GM21576 (cell line): Measurements from ENCODE around the gene LIPA.
"Not testable (repeated sequence)": the region's sequence is repeated elsewhere in the genome, so short reads cannot be mapped to it uniquely, and the experiment has no call there.

Experiments
- ATAC-seq: cut with Tn5 transposase; IDR thresholded peaks from one replicate; pipeline ENCODE4 v1.9.1; 2021; ENCODE audit warnings: mild to moderate bottlenecking, moderate library complexity; ENCODE audit not compliant: unreplicated experiment

LIPA gene

DNA sequence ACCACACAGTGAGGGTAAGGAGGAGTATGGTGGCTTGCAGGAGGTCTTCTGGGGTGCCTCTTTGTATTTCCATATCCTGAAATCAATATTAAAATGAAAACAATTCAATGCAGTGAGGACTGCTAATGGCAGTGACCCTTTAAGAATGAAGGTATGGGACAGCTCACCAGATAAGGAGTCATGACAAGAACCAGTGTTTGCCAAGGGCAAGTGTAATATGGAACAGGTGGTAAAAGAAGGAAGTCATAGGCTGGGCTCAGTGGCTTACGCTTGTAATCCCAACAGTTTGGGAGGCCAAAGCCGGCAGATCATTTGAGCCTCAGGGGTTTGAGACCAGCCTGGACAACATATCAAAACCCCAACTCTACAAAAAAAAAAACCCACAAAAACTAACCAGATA is 20.0 kb upstream of the LIPA start:
- no peak for ATAC-seq

DNA sequence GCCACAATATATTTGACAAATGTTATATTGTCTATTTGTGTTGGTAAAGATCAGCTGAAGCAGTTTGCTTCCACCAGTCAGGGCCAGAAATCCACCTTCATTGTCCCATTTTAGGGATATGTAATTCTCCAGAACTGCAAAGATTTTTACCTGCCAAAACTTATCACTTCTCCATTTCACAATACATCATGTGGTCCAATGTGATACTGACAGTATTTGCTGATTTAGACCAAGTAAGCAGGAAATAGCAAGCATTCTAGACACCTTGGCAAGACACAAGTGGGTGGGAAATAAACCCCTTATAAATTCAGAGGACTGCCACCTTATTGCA is 18.5 kb upstream of the LIPA start:
- no peak for ATAC-seq

DNA sequence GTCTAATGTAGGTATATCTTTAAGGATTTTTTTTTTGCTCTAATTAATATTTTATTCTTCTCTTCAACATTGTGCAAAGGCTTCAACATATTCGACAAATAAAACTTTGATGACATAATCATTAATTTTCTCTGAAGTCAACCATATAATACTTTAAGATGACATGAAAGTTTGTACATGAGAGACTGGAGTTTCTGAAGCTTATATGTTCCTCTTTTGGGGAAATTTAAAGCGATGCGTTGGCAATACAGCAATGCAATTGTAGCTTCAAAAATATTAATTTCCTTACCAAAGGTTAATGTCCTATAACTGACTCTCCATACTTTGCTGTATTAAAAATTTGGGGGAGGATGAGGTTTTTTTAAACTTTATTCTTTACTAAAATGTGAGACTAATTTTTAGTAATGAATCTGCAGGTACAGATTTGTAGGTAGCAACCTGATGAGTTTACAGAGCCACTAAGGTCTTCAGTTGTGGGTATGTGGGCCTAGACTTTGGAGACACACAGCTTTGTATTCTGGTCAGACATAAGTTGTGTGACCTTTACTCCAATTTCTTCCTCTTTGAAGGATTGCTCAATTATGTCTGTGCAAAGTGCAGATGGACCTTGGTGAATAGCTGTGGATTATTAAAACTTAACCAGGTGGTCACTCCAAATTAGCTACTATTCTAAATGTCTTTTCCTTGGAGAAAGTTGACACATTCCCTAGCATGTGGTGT is 18.0 kb upstream of the LIPA start:
- ATAC-seq: no peak

DNA sequence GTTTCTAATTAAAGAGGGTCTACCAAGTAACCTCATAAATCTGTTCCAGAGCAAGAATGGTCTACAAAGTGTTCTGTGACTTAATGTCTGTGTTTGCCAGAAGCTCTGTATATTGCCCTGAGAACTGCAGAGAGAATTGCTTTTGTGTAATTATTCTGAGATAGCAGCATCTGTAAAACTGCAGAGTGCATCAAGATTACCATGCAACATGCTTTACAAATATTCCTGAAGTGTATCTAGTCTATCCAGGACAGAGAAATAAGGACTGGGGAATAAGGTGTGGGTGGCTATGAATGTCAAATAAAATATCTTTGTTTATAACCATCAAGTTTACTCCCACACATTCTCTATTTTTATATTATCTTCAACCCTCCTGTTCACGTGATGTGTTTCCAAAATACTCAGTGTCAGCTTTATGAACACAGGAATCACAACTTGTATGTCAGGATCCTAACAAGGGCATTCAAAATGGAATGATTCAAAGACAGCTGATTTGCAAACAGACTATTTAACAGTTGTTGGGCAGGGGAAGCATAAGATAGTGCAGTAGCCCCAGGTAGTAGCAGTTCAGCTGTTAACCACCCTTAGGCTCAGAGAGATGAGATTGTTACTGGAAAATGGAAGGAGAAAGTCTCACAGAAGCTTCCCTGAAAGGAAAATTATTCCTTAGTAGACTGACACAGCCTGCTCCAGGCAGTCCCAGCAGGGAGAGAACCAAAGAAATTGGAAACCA is 15.3 kb upstream of the LIPA start:
- ATAC-seq: no peak

DNA sequence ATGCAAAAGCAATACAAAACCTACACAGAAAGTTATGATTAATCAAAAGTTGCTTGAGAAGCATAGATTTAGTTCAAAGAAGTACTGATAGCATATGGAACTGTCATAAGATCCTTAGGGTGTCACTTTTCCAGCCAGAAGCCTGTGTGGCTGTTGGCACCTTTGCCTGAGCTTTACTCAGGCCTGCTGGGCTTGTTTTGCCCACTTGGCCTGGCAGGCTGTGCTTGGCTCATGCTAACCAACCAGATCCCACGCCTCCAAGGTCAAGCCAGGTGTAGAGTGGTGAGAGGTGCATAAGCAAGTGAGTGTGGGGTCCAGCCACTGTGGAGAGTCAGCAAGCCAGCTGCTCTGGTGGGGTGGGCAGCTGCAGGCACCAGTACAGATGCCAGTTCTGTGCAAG is 12.0 kb upstream of the LIPA start:
- ATAC-seq: no peak

DNA sequence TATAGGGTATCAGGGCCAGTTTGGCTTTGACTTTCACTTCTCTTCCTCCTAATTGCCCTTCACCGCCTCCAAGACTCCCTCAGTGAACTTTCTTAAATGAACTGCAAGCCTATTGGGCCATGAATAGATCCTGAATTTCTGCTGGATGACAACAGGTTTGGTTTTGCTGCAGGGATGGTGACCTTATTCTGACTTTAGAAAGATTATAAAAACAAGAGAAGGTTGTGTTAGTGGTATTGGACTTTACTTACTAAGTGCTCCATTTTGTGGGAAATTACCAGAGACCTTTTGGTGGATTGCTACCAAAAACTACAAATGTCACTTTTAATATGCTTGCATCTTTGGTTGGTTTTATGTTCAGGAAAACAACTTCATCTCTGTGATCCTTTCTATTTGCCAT is 11.5 kb upstream of the LIPA start:
- ATAC-seq: no peak

DNA sequence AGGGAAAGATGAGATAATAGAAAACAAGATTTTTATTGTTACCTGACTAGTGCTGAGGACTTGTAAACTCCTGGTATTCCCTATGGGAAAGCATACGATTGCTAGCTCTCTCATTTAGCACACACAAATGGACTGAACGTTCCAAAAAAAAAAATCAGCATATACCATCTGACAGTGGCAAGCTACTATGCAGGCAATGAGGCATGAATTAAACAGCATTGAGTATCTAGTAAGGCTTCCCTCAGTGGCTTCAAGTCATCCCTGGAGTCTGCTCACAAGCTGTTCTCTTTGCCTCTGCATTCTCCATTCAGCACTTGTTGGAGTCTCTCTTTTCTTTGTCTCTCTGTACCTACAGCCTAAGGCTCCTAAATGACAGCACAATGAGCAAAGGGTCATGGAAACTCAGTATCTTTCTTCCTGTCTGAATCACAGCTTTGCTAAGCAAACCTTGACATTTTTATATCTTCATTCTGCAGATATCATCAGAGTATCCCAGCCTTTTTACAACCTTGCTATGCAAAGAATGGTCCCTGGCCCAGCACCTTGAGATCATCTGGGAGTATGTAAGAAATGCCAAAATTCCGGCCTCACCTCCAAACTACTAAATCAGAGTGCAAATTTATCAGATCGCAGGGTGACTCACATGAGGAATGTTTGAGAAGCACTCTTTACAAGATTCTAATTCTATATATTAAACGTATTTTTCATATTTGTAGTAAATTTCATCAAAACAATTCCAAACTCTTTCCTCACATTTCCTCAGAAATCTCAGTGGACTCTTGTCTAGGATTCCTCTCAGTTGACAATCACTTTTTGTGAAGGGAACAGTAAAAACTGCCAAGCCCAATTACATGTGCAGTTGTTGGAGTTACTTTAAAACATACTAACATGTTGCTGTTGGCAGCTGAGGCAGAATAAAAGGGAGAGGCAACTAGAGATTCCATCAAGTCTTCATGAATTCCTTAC is 10.8 kb upstream of the LIPA start:
- no peak for ATAC-seq

DNA sequence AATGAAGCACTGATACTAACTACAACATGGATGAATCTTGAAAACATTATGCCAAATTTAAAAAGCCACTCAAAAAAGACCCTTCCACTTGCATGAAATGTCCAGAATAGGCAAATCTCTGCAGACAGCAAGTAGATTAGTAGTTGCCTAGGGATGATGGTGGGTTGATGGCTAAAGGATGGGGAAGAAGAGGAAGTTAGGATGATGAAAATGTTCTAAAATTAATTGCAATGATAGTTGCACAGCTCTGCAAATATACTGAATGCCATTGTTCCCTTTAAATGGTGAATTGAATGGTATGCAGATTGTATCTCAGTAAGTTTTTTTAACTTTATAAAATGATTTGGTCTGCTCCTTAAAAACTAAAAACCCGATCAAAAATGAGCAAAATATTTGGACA is 7.3 kb upstream of the LIPA start:
- ATAC-seq: no peak

DNA sequence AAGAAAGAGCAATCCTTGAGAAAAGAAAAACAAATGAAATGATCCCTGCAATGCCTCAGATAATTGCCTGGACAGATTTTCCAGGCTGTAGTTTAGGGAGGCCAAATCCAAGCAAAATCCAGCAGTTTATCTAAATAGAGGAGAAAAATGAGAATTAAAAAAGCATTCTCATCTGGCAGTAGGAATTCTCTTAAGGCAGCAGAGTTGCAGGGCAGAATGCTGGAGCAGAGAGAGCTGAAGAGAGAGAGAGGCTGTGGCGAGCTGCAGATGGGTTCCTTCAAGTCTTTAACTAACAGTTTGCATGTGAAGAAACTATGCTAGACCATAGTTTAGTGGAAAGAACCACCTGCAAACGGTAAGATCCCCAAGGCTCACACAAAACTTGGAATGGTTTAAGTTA is 6.0 kb upstream of the LIPA start:
- ATAC-seq: no peak

DNA sequence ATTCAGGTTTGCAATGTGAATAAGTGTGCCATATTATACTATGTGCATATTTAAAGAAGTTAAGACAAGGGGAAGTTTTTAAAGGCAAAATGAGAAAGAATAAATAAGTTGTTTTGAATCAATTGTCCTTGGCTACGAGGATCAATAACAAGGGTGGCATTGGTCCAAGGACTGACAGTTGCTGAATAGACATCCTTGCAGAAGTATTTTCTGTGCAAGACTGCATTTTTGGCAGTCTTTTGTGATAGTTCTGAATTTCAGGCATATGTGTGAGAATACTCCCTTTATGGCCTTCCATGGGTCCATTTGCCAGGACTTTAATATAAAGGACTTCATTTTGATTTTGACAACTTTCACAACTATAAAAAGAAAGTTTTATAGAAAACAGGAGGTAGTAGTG is 5.4 kb upstream of the LIPA start:
- no peak for ATAC-seq

DNA sequence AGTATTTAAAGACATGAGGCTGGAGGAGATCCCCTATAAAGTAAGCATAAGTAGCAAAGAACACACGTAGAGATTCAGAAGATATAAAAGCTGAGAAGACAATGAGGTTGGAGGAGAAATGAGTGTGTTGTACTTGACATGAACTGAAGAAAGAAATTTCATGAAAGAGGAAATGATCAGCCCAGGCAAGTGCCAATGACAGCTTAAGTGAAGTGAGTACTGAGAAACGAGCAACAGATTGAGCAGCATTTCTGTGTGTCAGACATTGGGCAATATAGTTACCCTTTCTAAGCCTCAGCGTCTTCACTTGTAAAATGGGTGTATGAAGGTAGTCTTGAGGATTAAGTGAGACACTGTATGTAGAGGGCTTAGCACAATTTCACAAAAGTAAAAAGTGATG is 4.8 kb upstream of the LIPA start:
- ATAC-seq: no peak

DNA sequence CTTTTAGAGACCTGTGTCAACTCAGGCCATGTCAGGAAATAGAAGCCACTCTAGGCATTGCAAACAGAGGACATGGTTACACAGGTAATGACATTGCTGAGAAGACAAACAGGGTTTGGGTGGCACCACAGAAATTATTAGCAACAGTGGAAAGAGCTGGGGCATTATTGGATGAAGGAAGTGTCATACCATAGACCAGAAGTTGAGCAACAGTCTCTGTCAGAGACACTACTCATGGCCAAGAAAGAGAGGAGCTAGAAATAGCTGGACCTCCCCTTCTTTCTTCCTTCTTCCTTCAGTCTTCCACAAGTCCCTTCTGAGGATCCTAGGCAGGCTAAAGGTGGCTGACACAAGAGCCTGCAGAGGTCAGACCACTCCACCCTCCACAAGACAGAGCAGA is 4.2 kb upstream of the LIPA start:
- no peak for ATAC-seq

DNA sequence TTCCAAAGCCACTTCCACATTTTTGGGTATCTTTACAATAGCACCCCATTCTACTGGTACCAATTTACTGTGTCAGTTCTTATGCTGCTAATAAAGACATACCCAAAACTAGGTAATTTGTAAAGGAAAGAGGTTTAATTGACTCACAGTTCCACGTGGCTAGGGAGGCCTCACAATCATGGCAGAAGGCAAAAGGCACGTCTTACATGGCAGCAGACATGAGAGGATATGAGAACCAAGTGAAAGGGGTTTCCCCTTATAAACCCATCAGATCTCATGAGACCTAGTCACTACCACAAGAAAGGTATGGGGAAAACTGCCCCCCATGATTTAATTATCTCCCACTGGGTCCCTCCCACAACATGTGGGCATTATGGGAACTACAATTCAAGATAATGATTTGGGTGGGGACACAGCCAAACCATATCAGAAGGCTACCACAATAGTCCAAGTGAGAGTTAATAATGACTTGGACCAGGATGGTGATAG is 3.6 kb upstream of the LIPA start:
- not testable (repeated sequence) for ATAC-seq

DNA sequence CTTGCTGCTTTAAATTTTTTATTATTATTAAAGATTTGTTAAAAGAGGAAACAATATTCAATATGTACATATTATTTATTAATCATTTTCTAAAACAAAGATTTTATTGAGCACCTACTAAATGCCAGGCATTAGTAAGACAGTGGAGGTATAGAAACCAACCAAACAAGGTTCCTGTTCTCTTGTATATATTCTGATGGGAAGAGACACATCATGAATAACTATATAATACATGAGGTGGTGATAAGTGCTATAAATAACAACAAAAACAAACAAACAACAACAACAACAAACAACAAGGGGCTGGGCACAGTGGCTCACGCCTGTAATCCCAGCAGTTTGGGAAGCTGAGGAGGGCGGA is 630 bp upstream of the LIPA start:
- ATAC-seq: no peak

DNA sequence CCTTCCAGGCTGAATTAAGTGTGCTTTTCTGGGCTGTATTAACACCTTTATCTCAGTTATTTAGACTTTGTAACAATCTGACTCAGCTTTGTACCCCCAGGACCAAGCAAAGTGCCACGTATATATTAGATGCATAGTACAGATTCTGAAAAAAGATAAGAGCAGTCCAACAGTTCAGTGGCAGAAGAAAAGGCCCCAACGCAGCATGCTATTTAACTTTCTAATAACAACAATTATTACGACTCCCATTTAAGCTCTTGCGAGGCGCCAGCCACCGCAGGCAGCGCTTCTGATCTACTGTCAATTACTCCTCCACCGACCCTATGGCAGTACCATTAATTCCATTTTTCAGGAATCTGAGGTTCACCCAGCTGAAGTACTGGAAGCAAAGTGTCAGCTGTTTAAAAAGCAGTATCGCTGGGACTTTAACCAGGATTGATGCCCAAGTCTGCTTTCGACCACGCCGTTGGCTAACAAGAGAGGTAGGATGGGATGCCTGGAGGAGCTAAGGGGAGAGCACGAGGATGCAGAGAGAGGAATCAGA is 638 bp downstream of the LIPA start:
- ATAC-seq: no peak

DNA sequence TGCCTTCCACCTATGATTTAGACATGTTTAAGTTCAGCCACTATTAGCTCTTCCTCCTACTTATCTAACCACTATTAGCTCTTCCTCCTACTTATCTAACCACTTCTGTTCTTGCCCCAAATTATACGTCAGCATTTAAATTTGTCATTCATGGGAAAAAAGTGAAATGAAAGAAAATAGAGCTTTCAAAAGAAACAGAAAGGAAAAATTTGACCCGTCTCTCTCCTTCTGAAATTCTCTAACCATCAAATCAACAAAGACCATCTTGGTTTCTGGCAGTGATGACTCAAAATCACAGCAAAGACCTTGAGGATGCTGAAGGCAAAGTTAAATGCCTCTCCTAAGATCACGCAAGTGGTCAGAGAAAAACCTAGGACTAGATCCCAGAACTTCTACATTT is 2.6 kb downstream of the LIPA start:
- ATAC-seq: no peak

DNA sequence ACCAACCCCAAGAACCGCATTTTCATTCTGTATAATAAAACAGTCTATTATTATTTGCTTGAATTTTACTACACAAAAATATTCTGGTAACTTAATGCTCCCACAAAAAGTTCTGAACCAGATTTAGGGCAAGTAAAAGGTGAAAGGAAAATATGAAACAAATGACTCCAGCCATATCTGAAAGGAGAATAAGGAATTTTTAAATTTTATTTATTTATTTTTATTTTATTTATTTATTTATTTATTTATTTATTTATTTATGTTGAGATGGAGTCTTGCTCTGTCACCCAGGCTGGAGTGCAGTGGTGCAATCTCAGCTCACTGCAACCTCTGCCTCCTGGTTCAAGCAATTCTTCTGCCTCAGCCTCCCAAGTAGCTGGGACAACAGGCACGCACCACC is 4.0 kb downstream of the LIPA start:
- ATAC-seq: not testable (repeated sequence)

DNA sequence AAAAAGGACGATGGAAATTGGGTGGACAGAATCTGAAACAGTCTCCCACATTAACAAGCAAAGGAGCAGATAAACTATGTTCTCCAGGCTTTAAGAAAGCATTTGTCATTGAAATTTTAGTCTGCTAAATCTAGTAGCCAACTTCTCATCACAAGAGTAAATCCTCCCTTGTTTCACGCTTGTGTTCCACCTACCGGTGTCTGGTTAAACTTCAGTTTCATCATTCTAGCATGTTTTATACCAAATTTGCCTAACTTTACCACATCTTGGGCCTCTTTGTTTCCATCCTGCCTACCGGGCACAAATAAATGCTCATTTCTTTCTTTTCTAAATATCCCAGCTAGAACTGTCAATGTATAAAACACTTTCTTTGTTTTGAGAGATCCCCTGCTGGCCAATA is 5.8 kb downstream of the LIPA start:
- ATAC-seq: peak; percentile 41

DNA sequence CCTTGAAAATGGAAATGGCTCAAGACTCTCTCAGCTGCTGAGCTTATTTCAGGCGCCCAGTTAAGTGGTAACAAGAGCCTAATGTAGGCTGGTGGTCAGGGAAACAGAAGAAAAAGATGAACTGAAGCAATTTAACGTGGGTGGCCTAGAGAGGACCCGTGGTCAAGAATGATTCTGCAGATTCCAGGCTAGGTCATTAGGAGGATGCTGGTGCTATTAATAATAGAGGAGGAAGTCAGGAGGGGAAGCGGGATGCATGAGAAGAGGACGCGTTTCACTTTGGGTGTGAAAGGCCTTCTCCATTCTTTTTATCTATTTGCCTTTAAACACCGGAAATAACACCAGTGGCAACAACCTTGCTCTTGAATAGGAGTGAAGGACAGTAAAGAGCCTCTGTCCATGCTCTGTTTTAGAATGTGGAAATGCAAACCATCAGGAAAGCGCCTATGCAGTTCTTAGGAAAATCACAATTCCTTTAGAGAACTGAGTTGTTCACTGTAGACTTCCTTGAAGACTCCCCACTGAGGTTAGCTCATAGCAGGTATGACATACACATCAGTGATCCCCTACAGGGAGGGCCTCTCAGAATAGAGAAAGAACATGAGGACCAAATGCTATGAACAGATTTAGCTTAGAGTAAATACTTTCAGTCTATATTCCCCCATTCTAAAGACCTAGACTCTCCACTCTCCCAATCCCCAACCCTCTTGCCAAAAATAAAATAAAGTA is 8.6 kb downstream of the LIPA start:
- ATAC-seq: no peak

DNA sequence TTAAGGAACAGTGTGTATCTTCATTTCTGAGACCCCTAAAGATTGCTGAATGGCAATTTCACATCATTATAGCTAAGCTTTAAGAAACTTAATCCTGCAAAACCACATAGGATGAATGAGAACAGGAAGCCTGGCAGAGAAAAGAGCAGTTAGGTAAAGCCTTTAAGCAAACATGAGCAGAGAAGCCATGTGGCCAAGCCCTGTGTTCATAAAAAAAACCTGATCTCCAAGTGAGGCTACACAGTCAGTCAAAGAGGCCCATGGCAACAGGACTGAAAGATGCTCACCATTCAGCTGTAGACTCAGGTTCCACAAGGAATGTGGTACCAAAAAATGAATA is 9.3 kb downstream of the LIPA start:
- no peak for ATAC-seq
